Thyroid gland (tissue), 4 donors: Measurements from ENCODE around the gene TAB3. TPM values are rescaled to one million over a fixed set of nuclear protein-coding genes. Genes with fewer than 3 reads are reported as not detected.

Experiments
- DNase-seq, 2 donors: peaks; one replicate each; pipeline ENCODE4 v3.0.0-alpha.2; 2019
- H3K27ac ChIP-seq, 3 donors: fragments of 200-600 bp; sonication (generic); 1 replicate in 2 of 3; 2 replicates in 1 of 3; pipeline ENCODE4 v1.5.1; 2016 to 2019; ENCODE audit warnings: mild to moderate bottlenecking in 1 of 3, moderate library complexity in 1 of 3
- H3K27me3 ChIP-seq: fragments of 200-600 bp; sonication (generic); one replicate; pipeline ENCODE4 v1.5.1; 2019
- H3K36me3 ChIP-seq, 2 donors: fragments of 200-600 bp; sonication (generic); one replicate each; pipeline ENCODE4 v1.5.1; 2016 to 2019
- H3K4me1 ChIP-seq, 2 donors: fragments of 200-600 bp; sonication (generic); one replicate each; pipeline ENCODE4 v1.5.1; 2017 to 2019
- H3K4me3 ChIP-seq, 3 donors: fragments of 200-600 bp; sonication (generic); replicated peaks in 1 of 3; 1 replicate in 2 of 3; 2 replicates in 1 of 3; pipeline ENCODE4 v1.5.1; 2016; ENCODE audit warnings: mild to moderate bottlenecking in 1 of 3
- H3K9me3 ChIP-seq: fragments of 200-600 bp; sonication (generic); one replicate; pipeline ENCODE4 v1.5.1; 2017
- POLR2A ChIP-seq, 2 donors: fragments of 450-650 bp; IDR thresholded peaks; one replicate each; pipeline ENCODE4 v1.6.1; 2017; ENCODE audit warnings: antibody characterized with exemption in 2 of 2, mild to moderate bottlenecking in 2 of 2, moderate library complexity in 1 of 2
- WGBS, 2 donors: methylation state at CpG; one replicate each; pipeline ENCODE4 v1.1.5; 2017; 5-methylcytosine and 5-hydroxymethylcytosine counted together
- intact Hi-C: fragments of 100-400 bp; cut with DNase I; formaldehyde crosslinking; loops from one replicate; pipeline ENCODE4 v1.15.1; 2023
- total RNA-seq, 4 donors: library from RNA; depleted of rRNA; stranded (reverse); fragments of >200 nt; gene quantifications; one replicate each; pipeline ENCODE4 v1.2.3, GENCODE V29; 2016
- TF ChIP-seq, protein P1 (sequence below), 6 experiments: fragments of 200-600 bp in 3 of 6; fragments of 450-650 bp in 3 of 6; sonication (generic) in 3 of 6; IDR thresholded peaks; one replicate each; pipeline ENCODE4 v1.5.1; 2016 to 2019; ENCODE audit warnings: antibody characterized with exemption in 6 of 6, mild to moderate bottlenecking in 2 of 6, inconsistent platforms in 1 of 6, moderate library complexity in 1 of 6

TAB3 gene, protein sequence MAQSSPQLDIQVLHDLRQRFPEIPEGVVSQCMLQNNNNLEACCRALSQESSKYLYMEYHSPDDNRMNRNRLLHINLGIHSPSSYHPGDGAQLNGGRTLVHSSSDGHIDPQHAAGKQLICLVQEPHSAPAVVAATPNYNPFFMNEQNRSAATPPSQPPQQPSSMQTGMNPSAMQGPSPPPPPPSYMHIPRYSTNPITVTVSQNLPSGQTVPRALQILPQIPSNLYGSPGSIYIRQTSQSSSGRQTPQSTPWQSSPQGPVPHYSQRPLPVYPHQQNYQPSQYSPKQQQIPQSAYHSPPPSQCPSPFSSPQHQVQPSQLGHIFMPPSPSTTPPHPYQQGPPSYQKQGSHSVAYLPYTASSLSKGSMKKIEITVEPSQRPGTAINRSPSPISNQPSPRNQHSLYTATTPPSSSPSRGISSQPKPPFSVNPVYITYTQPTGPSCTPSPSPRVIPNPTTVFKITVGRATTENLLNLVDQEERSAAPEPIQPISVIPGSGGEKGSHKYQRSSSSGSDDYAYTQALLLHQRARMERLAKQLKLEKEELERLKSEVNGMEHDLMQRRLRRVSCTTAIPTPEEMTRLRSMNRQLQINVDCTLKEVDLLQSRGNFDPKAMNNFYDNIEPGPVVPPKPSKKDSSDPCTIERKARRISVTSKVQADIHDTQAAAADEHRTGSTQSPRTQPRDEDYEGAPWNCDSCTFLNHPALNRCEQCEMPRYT
- 10 to 100 TPM; 38.8 to 59.9 (median 46.6) TPM for total RNA-seq

DNA sequence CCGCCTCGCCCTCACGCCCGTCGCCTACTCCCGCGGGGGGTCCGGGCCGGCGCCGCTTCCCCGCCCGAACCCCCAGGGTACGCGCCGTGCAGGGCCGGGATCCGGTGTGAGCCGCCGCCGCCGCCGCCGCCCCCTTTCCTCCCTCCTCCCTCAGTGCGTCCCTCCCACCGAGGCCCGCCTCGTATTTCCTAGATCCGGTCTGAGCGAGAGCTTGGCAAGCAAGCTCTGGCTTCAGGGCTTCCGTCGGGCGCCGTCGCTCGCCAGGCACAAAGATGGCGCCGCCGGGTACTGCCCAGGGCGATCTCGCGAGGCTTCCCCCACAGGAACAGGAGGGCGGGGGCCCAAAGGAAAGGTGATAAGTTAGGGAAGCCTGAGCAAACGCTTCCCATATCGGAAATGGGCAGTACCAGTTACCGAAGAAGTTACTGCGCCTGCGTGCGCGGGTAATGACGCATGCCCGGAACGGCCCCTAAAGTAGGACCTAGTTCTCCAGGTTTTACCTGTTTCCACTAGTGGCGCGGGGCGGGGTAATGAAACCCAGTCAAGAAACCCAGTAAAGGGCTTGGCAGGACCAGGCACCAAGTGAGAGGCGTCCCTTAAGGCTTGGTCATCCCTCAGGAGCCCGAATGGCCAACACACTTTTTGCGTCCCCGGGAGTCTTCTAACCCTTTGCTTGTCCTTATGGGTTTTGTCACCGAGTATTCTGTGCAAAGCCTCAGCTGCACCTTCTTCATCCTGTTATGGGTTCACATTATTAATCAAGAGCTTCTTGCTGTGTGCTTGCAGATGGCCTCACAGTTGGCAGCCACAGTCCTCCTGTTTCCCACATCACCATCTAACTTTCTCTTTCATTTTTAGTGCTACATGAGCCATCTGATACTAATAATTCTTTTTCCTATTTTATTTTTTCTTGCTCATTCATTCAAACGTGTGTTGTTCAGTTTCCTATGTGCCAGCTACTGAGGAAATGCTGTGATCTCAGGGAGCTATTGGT lies at the start of gene TAB3:
Gene TAB3 (minus strand): TSS at position 108 of the 994 bp plus-strand sequence. CDS start 29,666 bp downstream, outside the sequence.
- H3K4me1 ChIP-seq = no peaks in the 10 kb centered on the region
- 2 to 4% methylated on average over 2 to 12 of the region's 62 CpGs for WGBS, 2 donors
- H3K36me3 ChIP-seq = no peaks in the 10 kb centered on the region
- peak within 1 kb of the TSS; percentile 60 to 79 (median 68) for H3K27ac ChIP-seq
- H3K9me3 ChIP-seq = no peaks in the 10 kb centered on the region
- intact Hi-C loops = no loop called here
- H3K4me3 ChIP-seq = peak within 1 kb of the TSS in 2 of 3 donors; percentile 53 to 58
- H3K27me3 ChIP-seq = no peaks in the 10 kb centered on the region
- TF ChIP-seq POLR2A (IDR thresholded peaks at IDR 0.05) = peak in 1 of 2 donors; percentile 81
- TF ChIP-seq, protein P1, sequence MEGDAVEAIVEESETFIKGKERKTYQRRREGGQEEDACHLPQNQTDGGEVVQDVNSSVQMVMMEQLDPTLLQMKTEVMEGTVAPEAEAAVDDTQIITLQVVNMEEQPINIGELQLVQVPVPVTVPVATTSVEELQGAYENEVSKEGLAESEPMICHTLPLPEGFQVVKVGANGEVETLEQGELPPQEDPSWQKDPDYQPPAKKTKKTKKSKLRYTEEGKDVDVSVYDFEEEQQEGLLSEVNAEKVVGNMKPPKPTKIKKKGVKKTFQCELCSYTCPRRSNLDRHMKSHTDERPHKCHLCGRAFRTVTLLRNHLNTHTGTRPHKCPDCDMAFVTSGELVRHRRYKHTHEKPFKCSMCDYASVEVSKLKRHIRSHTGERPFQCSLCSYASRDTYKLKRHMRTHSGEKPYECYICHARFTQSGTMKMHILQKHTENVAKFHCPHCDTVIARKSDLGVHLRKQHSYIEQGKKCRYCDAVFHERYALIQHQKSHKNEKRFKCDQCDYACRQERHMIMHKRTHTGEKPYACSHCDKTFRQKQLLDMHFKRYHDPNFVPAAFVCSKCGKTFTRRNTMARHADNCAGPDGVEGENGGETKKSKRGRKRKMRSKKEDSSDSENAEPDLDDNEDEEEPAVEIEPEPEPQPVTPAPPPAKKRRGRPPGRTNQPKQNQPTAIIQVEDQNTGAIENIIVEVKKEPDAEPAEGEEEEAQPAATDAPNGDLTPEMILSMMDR (IDR thresholded peaks at IDR 0.05) = no peak
- DNase-seq = peak; percentile 95 to 96

DNA sequence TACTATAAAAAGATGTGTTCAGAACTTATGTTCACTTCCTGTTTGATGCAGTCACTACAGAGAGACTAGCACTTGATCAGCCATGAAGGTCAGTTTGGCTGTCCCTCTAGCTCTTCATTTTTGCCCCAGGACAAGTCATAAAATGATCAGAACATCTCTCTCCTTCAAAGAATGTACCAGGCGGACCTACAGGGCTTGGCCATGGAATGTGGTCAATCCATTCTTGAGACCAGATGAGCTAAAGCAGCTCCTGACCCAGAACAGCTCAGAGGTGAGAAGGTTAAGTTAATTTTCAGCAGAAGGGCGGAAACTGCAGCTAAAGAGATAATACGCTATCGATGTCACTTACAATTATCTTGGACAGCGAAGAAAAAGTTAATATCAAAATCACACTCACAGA lies 49.2 kb upstream of the TAB3 start:
- H3K4me1 ChIP-seq = no peaks in the 10 kb centered on the region
- no peak for DNase-seq
- 91 to 92% methylated on average over 5 of the region's 5 CpGs for WGBS, 2 donors
- H3K9me3 ChIP-seq = no peaks in the 10 kb centered on the region
- intact Hi-C loops = no loop called here
- H3K27ac ChIP-seq = no peak overlapping the region
- H3K4me3 ChIP-seq = no peak overlapping the region
- no peaks in the 10 kb centered on the region for H3K27me3 ChIP-seq
- TF ChIP-seq, protein P1 (IDR thresholded peaks at IDR 0.05) = no peak
- H3K36me3 ChIP-seq = no peaks in the 10 kb centered on the region

DNA sequence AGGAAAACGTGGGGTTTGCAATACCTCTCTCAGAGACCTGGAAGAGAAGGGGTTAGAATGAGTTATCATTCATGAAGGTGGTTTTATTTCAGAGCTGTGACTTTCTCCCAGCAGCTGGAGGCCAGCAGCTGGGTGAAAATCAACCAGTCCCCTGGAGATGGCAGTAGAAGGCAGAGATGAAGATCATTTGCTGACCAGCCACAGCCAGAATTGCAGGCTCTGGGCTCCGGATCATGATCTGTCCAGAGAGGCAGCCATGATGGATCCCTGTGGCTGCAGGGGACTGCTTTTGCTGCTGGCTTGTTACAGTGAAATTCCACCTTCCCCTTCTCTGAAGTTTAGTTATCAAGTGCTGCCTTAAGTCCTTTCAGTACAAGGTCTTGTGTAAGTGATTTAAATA lies 46.9 kb upstream of the TAB3 start:
- intact Hi-C loops = no loop called here
- 33 to 50% methylated on average over 1 to 2 of the region's 2 CpGs for WGBS, 2 donors
- H3K27me3 ChIP-seq = no peaks in the 10 kb centered on the region
- TF ChIP-seq POLR2A (IDR thresholded peaks at IDR 0.05) = no peak
- no peak overlapping the region for H3K27ac ChIP-seq
- H3K4me1 ChIP-seq = no peaks in the 10 kb centered on the region
- DNase-seq = peak; percentile 1 to 4
- no peaks in the 10 kb centered on the region for H3K36me3 ChIP-seq
- H3K4me3 ChIP-seq = no peak overlapping the region
- no peaks in the 10 kb centered on the region for H3K9me3 ChIP-seq

DNA sequence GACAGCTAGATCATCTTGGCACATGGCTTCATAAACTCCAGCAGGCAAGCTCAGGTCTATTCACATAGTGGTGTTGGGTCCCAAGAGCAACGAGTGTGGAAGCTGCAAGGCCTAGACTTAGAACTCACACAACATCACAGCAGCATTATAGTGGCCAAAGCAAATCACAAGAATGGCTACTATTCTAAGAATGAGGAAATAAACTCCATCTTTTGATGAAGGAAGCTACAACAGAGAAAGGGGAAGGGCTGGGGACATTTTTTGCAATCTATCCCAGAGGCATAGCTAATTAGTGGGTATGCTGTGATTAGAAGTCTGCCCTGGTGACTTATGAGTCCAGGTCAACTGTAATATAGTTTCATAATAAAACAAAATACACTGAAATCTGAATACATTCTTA lies 42.9 kb upstream of the TAB3 start:
- H3K4me1 ChIP-seq = no peaks in the 10 kb centered on the region
- no peak overlapping the region for H3K27ac ChIP-seq
- no peaks in the 10 kb centered on the region for H3K27me3 ChIP-seq
- no peak for DNase-seq
- no peak overlapping the region for H3K4me3 ChIP-seq
- TF ChIP-seq, protein P1 (IDR thresholded peaks at IDR 0.05) = no peak
- no peak for TF ChIP-seq POLR2A (IDR thresholded peaks at IDR 0.05)
- 80% methylated on average over 1 of the region's 1 CpG; no CpG with 5 or more reads in 1 of the 2 donors for WGBS, 2 donors
- intact Hi-C loops = no loop called here
- H3K36me3 ChIP-seq = no peaks in the 10 kb centered on the region
- H3K9me3 ChIP-seq = no peaks in the 10 kb centered on the region

DNA sequence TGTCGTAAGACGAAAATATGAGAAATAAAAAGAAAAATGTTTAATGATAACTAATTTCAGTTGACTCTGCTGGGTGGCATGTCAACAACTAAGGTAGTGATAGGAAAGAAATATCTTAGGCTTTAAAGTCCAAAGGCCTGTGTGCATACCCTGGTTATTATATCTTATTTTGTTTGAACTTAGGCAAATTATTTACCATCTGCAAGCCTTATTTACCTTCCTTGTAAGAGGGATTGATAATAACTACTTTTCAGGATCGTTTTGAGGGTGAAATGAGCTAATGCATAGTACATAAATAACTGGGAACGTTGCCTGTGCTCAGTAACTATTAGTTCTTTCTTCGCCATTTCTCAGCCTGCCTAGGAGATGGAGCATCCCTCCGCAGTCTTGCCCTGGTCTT lies 41.6 kb upstream of the TAB3 start:
- no peak overlapping the region for H3K4me3 ChIP-seq
- no peaks in the 10 kb centered on the region for H3K4me1 ChIP-seq
- WGBS, 2 donors = 82 to 85% methylated on average over 6 of the region's 6 CpGs
- no peaks in the 10 kb centered on the region for H3K9me3 ChIP-seq
- intact Hi-C loops = no loop called here
- H3K27ac ChIP-seq = no peak overlapping the region
- DNase-seq = no peak
- TF ChIP-seq, protein P1 (IDR thresholded peaks at IDR 0.05) = no peak
- no peak for TF ChIP-seq POLR2A (IDR thresholded peaks at IDR 0.05)
- no peaks in the 10 kb centered on the region for H3K36me3 ChIP-seq
- H3K27me3 ChIP-seq = no peaks in the 10 kb centered on the region
